GM12878 (cell line): ENCODE measurements around the gene HINFP. TPM values are rescaled to one million over a fixed set of nuclear protein-coding genes. Genes with fewer than 3 reads are reported as not detected.

Experiments
- ASH2L ChIP-seq: fragments of 300-600, 200-600 bp; sonication (generic); IDR thresholded peaks from 2 replicates; pipeline ENCODE4 v1.6.1; 2017; ENCODE audit warnings: low read depth, mild to moderate bottlenecking, borderline replicate concordance
- BACH1 ChIP-seq: fragments of 450-650 bp; IDR thresholded peaks from 2 replicates; pipeline ENCODE4 v1.6.1; 2017; ENCODE audit warnings: mild to moderate bottlenecking, borderline replicate concordance
- CBFB ChIP-seq: IDR thresholded peaks from 2 replicates; pipeline ENCODE4 v1.6.1; 2016; ENCODE audit warnings: antibody characterized with exemption, low read depth
- CBX3 ChIP-seq: fragments of 200-600 bp; sonication (generic); IDR thresholded peaks from 2 replicates; pipeline ENCODE4 v1.6.1; 2016; ENCODE audit warnings: low read depth, borderline replicate concordance
- CHD1 ChIP-seq: IDR thresholded peaks from 2 replicates; pipeline ENCODE4 v1.6.1; 2012; ENCODE audit warnings: low read depth, low read length, improper control_type of control experiment
- ESRRA ChIP-seq: IDR thresholded peaks from 2 replicates; pipeline ENCODE4 v1.6.1; 2012; ENCODE audit warnings: mild to moderate bottlenecking, low read length, improper control_type of control experiment
- FOXK2 ChIP-seq: fragments of 450-650 bp; IDR thresholded peaks from 2 replicates; pipeline ENCODE4 v1.6.1; 2017; ENCODE audit warnings: mild to moderate bottlenecking, moderate library complexity
- HDAC2 ChIP-seq: fragments of 200-600 bp; sonication (generic); IDR thresholded peaks from 2 replicates; pipeline ENCODE4 v1.6.1; 2017
- HDAC6 ChIP-seq: fragments of 200-600 bp; sonication (generic); IDR thresholded peaks from one replicate; pipeline ENCODE4 v1.8.0; 2017; ENCODE audit warnings: antibody characterized with exemption; ENCODE audit not compliant: unreplicated experiment
- IKZF1 ChIP-seq: fragments of 450-650 bp; conservative IDR thresholded peaks from 2 replicates; pipeline ENCODE4 v1.6.1; 2017; ENCODE audit warnings: antibody characterized with exemption, mild to moderate bottlenecking
- POLR2AphosphoS5 ChIP-seq: IDR thresholded peaks from 2 replicates; pipeline ENCODE4 v1.6.1; 2011; ENCODE audit warnings: mild to moderate bottlenecking, low read length, inconsistent platforms
- RELA ChIP-seq: fragments of 450-650 bp; IDR thresholded peaks from 2 replicates; pipeline ENCODE4 v1.8.0; 2014; ENCODE audit warnings: borderline replicate concordance; ENCODE audit not compliant: partially characterized antibody
- SMARCA5 ChIP-seq: fragments of 450-650 bp; IDR thresholded peaks from 2 replicates; pipeline ENCODE4 v1.6.1; 2017; ENCODE audit warnings: mild to moderate bottlenecking
- ZSCAN29 ChIP-seq: fragments of 450-650 bp; IDR thresholded peaks from 2 replicates; pipeline ENCODE4 v1.6.1; 2017; ENCODE audit warnings: mild to moderate bottlenecking, moderate library complexity
- polyA plus RNA-seq, 11 experiments: library from polyadenylated mRNA; depleted of rRNA in 4 of 11; unstranded in 6 of 11; stranded (reverse) in 5 of 11; fragments of >200 nt; fragmentation: Nextera tagmentation in 4 of 11; fragmentation: Illumina TruSeq in 1 of 11; extraction: Ambion mirVana in 4 of 11; extraction: Trizol in 1 of 11; gene quantifications; 1 replicate in 1 of 11; 2 replicates in 10 of 11; pipeline versions ENCODE4 v1.2.1 to v1.2.3, GENCODE V29; 2011 to 2016; ENCODE audit warnings: inconsistent platforms in 2 of 11, missing spikeins in 2 of 11, low read depth in 1 of 11
- total RNA-seq, 4 experiments: library from RNA; depleted of rRNA in 3 of 4; stranded (reverse); fragments of >200 nt in 3 of 4; fragmentation: Illumina TruSeq in 1 of 4; extraction: Trizol in 1 of 4; gene quantifications; 2 replicates each; pipeline versions ENCODE4 v1.2.1 to v1.2.3, GENCODE V29; 2013 to 2021
- TF ChIP-seq, protein P1 (sequence below): IDR thresholded peaks from 2 replicates; pipeline ENCODE4 v1.6.1; 2012; ENCODE audit warnings: improper control_type of control experiment, low read depth, low read length; ENCODE audit not compliant: insufficient replicate concordance
- TF ChIP-seq, protein P2 (sequence below): fragments of 450-650 bp; IDR thresholded peaks from 2 replicates; pipeline ENCODE4 v1.6.1; 2016; ENCODE audit warnings: mild to moderate bottlenecking, moderate library complexity, borderline replicate concordance
- TF ChIP-seq, protein P3 (sequence below): IDR thresholded peaks from 2 replicates; pipeline ENCODE4 v1.6.1; 2011; ENCODE audit warnings: low read depth, mild to moderate bottlenecking, low read length, moderate library complexity, borderline replicate concordance; ENCODE audit errors: extremely low read depth
- TF ChIP-seq, protein P4 (sequence below): IDR thresholded peaks from 2 replicates; pipeline ENCODE4 v1.6.1; 2012; ENCODE audit warnings: low read length, inconsistent platforms

Gene HINFP
- total and polyA plus RNA-seq, 10 of the 15 experiments (the other 5 are each of a cell fraction or from before 2014, with no cell fraction given): 13.1 to 26.3 (median 18.6) TPM

DNA sequence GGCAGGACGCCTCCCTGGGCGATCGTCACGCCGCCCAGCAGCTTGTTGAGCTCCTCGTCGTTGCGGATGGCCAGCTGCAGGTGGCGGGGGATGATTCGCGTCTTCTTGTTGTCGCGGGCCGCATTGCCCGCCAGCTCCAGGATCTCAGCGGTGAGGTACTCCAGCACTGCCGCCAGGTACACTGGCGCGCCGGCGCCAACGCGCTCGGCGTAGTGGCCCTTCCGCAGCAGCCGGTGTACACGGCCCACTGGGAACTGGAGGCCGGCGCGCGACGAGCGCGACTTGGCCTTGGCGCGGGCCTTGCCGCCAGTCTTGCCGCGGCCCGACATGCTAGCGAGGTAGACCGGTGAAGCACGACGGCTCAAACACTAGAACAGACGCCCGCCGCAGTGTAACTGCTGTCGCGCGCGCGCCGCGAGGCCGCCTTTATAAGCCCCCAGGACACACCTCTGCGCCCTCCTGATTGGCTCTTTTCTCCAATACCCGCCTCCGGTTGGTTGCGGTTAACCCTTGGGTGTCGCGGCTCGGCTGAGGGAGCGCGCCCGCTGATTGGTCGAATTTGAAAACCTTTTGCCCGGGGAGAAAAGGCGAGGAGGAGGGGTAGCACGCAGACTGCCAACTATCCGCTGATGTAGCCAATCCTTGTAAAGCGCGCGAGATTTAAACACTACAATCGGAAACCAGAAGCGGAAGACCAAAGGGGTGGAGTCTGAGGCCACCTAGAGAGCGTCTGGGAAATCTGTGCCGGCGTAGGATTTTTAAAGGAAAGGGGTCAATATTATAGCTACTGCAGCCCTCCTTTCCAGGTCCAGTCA is 26.1 kb upstream of the HINFP start (continued):
- TF ChIP-seq, protein P1, sequence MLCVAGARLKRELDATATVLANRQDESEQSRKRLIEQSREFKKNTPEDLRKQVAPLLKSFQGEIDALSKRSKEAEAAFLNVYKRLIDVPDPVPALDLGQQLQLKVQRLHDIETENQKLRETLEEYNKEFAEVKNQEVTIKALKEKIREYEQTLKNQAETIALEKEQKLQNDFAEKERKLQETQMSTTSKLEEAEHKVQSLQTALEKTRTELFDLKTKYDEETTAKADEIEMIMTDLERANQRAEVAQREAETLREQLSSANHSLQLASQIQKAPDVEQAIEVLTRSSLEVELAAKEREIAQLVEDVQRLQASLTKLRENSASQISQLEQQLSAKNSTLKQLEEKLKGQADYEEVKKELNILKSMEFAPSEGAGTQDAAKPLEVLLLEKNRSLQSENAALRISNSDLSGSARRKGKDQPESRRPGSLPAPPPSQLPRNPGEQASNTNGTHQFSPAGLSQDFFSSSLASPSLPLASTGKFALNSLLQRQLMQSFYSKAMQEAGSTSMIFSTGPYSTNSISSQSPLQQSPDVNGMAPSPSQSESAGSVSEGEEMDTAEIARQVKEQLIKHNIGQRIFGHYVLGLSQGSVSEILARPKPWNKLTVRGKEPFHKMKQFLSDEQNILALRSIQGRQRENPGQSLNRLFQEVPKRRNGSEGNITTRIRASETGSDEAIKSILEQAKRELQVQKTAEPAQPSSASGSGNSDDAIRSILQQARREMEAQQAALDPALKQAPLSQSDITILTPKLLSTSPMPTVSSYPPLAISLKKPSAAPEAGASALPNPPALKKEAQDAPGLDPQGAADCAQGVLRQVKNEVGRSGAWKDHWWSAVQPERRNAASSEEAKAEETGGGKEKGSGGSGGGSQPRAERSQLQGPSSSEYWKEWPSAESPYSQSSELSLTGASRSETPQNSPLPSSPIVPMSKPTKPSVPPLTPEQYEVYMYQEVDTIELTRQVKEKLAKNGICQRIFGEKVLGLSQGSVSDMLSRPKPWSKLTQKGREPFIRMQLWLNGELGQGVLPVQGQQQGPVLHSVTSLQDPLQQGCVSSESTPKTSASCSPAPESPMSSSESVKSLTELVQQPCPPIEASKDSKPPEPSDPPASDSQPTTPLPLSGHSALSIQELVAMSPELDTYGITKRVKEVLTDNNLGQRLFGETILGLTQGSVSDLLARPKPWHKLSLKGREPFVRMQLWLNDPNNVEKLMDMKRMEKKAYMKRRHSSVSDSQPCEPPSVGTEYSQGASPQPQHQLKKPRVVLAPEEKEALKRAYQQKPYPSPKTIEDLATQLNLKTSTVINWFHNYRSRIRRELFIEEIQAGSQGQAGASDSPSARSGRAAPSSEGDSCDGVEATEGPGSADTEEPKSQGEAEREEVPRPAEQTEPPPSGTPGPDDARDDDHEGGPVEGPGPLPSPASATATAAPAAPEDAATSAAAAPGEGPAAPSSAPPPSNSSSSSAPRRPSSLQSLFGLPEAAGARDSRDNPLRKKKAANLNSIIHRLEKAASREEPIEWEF: peak; percentile 36
- no peak; the same call in 1 of the 2 replicates for TF ChIP-seq CHD1
- TF ChIP-seq BACH1: peak; percentile 97
- TF ChIP-seq IKZF1: peak; percentile 72
- TF ChIP-seq, protein P2, sequence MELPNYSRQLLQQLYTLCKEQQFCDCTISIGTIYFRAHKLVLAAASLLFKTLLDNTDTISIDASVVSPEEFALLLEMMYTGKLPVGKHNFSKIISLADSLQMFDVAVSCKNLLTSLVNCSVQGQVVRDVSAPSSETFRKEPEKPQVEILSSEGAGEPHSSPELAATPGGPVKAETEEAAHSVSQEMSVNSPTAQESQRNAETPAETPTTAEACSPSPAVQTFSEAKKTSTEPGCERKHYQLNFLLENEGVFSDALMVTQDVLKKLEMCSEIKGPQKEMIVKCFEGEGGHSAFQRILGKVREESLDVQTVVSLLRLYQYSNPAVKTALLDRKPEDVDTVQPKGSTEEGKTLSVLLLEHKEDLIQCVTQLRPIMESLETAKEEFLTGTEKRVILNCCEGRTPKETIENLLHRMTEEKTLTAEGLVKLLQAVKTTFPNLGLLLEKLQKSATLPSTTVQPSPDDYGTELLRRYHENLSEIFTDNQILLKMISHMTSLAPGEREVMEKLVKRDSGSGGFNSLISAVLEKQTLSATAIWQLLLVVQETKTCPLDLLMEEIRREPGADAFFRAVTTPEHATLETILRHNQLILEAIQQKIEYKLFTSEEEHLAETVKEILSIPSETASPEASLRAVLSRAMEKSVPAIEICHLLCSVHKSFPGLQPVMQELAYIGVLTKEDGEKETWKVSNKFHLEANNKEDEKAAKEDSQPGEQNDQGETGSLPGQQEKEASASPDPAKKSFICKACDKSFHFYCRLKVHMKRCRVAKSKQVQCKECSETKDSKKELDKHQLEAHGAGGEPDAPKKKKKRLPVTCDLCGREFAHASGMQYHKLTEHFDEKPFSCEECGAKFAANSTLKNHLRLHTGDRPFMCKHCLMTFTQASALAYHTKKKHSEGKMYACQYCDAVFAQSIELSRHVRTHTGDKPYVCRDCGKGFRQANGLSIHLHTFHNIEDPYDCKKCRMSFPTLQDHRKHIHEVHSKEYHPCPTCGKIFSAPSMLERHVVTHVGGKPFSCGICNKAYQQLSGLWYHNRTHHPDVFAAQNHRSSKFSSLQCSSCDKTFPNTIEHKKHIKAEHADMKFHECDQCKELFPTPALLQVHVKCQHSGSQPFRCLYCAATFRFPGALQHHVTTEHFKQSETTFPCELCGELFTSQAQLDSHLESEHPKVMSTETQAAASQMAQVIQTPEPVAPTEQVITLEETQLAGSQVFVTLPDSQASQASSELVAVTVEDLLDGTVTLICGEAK: no peak
- TF ChIP-seq ESRRA: peak; percentile 51; the same call in 1 of the 2 replicates
- peak; percentile 99 for TF ChIP-seq CBFB
- peak; percentile 100 for TF ChIP-seq POLR2AphosphoS5
- 0 out of 2 replicates have a peak, but pooled peaks have one; percentile 39 for TF ChIP-seq SMARCA5
- peak; percentile 96 for TF ChIP-seq HDAC6
- TF ChIP-seq ZSCAN29: peak; percentile 49; the same call in 1 of the 2 replicates
- no peak for TF ChIP-seq HDAC2
- TF ChIP-seq, protein P3, sequence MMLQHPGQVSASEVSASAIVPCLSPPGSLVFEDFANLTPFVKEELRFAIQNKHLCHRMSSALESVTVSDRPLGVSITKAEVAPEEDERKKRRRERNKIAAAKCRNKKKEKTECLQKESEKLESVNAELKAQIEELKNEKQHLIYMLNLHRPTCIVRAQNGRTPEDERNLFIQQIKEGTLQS: no peak
- no peak for TF ChIP-seq CBX3
- no peak for TF ChIP-seq FOXK2
- peak; percentile 62 for TF ChIP-seq RELA
- TF ChIP-seq ASH2L: 0 out of 2 replicates have a peak, but pooled peaks have one; percentile 39
- TF ChIP-seq, protein P4, sequence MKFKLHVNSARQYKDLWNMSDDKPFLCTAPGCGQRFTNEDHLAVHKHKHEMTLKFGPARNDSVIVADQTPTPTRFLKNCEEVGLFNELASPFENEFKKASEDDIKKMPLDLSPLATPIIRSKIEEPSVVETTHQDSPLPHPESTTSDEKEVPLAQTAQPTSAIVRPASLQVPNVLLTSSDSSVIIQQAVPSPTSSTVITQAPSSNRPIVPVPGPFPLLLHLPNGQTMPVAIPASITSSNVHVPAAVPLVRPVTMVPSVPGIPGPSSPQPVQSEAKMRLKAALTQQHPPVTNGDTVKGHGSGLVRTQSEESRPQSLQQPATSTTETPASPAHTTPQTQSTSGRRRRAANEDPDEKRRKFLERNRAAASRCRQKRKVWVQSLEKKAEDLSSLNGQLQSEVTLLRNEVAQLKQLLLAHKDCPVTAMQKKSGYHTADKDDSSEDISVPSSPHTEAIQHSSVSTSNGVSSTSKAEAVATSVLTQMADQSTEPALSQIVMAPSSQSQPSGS: no peak
